Measurements from ENCODE around the gene FLT4.
A peak's percentile ranks its signal among the peaks of the same experiment; 100 is the strongest.

The FLT4 gene

DNA sequence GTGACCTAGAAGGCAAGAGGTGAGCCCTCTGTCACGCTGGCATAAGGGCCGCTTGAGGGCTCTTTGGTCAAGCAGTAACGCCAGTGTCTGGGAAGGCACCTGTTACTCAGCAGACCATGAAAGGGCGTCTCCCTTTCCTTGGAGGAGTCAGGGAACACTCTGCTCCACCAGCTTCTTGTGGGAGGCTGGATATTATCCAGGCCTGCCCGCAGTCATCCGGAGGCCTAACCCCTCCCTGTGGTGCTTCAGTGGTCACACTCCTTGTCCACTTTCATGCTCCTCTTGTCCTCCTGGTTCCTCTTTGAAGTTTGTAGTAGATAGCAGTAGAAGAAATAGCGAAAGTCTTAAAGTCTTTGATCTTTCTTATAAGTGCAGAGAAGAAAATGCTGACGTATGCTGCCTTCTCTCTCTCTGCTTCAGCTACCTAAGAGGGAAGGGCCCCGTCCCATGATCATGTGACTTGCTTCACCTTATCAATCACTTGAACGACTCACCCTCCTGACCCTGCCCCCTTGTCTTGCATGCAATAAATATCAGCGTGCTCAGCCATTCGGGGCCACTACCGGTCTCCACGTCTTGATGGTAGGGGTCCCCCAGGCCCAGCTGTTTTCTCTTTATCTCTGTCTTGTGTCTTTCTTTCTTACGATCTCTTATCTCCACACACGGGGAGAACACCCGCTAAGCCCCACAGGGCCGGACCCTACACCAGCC, 41.4 kb downstream of the FLT4 start:
- DNase-seq (ENCODE audit: low spot score), result no peak

DNA sequence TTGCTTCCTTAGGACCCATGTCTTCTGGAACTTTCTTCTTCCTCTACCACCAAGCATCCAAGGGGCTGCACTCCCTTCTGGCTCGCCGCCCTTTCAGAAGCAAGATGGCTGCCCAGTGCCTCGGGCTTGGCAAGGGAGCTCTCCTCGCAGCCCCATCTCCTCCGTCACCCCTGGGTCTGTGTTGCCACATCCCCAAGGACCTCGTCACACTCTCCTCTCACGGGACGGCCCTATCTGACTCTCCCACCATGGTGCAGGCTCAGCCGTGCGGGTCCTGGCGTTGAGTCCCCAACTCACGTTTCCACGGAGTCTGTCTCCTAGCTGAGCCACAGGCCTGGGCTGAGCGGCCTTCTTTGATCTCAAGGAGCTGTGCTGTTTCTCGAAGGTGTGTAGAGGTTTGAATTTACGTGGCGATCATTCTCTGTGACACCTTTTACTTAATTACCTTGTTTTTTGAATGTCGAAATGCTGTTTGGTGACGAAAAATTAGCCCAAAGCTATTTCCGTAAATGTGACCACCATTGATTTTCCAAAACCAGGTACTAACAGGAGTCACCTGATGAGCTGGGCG, 43.1 kb downstream of the FLT4 start:
- no peak for DNase-seq (ENCODE audit: low spot score)

DNA sequence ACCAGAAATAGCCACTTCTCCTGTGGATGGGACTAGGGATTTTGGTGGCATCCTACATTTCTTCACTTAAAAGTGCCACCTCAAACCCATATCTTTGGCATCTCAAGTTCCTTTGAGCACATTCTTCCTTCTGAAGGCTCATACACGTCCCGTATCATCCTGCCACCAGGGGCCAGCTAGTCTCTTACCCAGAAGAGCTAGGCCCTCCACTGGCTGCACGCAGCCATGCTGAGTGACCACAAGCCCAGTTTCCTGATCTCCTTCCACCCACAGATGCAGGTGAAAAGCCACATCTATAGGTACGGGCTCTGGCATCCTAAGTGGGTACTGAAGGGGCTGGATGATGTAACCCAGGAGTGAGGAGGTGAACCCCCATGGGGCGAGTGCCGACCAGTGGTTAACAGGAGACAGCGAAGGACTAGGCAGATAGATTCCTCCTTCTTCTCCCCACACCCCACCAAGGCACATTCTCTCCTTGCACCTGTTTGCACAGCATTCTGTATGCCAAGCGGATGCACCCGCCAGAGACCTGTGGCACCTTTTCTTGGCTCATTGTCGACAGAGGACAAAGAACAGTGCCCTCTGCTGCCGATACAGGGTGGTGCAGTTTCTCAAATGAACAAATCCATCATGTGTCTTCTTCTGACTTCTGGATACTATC, 43.7 kb downstream of the FLT4 start:
- DNase-seq (ENCODE audit: low spot score), result peak; percentile 57

DNA sequence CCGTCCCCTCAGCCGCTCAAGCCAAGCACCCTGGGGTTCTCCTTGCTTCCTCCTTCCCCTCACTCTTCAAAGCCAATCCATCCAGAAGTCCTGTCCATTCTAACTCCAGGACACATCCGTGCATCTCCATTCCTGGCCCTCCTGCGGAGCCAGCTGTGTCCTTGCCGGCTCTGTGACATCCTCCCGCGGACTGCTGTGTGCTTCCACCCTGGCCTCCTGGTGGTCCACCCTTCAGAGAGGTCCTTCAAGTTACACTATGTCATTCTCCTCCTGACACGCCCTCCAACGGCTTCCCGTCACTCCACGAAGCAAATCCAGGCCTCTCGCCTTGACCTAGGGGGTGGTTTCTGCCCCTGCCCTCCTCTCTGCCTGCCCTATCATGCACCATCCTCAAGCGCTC, 45.1 kb downstream of the FLT4 start:
- DNase-seq (ENCODE audit: low spot score), result no peak

GRCh38 chr5:180603076-180603594, 46.3 kb downstream of the FLT4 start:
- no peak for DNase-seq (ENCODE audit: low spot score)

DNA sequence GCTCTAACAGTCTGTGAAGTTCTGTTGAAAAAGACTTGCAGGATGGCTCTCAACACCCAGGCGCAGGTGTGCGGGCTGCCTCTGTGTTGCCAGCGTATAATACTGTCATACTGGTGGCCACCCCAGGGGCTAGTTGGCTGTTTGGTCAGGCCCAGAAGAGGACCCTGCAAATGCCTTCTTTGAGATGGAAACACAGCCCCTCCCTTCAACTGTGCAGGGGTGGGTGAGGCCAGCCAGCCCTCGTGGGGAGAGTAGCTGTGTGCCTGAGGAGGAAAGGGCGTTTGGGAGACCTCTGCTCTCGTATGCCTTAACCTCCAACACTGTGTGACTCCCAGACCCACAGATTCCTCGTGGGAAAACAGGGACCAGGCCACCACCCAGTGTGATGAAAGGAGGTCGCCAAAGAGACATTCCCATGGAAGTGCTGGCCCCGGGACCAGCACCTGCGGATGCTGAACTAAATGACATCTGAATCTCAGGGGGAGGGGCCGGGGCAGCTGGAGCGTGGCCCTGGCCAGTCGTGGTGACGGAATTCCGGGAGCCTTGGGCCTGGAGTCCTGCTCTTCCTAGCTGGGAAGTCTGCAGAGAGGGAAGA, 46.8 kb downstream of the FLT4 start:
- DNase-seq (ENCODE audit: low spot score), result no peak

- DNase-seq (ENCODE audit: low spot score), result no peak
These were observed 47.6 kb downstream of the FLT4 start for GRCh38 chr5:180601591-180602480.

DNA sequence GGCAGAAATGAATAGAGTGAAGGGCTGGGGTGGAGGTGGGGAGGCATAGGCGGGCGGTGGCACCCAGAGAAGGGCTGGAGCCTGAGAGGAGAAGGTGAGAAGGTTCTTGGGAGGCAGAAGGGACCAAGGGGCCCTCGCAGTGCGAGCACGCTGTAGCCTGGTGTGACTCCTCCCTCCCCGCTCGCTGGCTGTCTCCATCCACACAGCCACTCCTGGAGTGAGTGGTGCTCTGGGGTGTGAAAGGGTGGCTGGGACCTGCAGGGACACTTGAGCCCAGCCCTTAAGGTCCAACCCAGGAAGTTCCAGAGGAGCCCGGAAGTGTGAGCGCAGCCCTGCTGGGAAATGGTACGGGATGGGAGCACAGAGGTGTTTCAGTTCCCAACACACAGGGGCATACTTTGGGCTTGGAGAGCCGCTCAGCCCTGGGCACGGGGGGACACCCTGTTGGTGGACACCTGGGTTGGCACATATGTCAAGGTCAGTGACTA, 48.8 kb downstream of the FLT4 start:
- no peak for DNase-seq (ENCODE audit: low spot score)

- DNase-seq (ENCODE audit: low spot score), result no peak
These were observed 49.3 kb downstream of the FLT4 start for GRCh38 chr5:180599981-180600553.

GRCh38 chr5:180599590-180599914, 49.8 kb downstream of the FLT4 start:
- no peak for DNase-seq (ENCODE audit: low spot score)

GRCh38 chr5:180598797-180599589, 50.4 kb downstream of the FLT4 start:
- no peak for DNase-seq (ENCODE audit: low spot score)

- DNase-seq (ENCODE audit: low spot score), result no peak
These were observed 51.1 kb downstream of the FLT4 start for GRCh38 chr5:180598316-180598701.

- no peak for DNase-seq (ENCODE audit: low spot score)
These were observed 52.6 kb downstream of the FLT4 start for GRCh38 chr5:180596668-180597231.

GRCh38 chr5:180596115-180596667, 53.2 kb downstream of the FLT4 start:
- DNase-seq (ENCODE audit: low spot score), result no peak

DNA sequence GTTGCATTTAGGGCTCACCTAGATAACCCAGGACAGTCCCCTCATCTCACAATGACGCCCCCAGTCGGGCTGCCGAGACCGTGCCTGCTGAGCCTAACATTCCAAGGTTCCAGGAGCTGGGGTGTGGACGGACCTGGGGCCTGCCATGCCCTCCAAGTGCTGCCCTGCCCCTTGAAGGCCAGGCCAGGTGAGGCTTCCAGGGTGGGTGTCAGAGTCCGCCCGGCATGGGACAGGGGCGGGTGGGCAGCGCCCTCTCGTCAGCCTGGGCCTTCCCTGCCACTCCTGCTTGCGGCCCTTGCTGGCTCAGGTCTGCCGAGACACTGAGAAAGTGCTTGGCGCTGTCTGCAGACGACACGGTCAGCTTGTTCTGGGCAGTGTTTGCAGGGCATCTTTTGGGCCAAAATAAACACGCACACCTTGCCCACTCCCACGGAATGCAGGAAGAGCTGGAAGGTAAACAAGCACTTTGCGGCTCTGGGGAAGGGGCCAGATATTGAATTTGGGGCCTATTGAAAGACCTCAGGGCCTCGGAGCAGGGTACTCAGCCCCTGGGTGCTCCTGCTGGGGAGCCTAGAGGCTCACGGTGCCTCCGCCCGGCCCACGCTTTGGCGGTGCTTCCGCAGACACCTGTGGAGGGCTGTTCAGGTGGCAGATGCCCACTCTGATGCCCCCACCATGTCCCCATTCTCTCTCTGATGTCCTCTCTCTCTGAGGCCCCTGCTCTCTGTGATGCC, 53.9 kb downstream of the FLT4 start:
- DNase-seq (ENCODE audit: low spot score), result no peak

- DNase-seq (ENCODE audit: low spot score), result no peak
These were observed 54.4 kb downstream of the FLT4 start for GRCh38 chr5:180595046-180595379.

DNA sequence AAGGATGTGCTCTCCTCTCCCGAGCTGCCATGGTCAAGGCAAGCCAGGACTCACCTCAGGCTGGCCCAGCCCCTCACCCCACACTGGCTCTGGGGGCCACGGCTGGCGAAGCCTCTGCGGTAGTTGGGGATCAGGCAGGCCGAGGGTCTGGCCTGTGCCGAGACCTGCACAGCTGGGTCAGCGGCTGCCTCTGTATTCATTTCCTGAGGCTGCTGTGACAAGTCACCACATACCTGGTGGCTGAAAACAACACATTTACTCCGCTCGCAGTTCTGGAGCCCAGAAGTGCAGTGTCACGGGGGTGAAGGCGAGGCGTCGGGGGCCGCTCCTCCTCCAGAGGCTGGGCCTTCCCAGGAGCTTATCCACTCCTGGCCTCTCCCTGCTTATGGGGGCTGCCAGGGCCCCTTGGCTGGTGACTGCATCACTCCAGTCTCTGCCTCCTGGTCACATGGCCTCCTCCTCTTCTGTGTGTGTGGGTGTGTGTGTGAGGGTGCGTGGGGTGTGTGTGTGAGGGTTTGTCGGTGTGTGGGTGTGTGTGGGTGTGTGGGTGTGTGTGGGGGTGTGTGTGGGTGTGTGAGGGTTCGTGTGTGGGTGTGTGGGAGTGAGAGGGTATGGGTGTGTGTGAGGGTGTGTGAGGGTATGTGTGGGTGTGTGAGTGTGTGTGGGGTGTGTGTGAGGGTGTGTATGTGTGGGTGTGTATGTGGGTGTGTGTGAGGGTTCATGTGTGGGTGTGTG, 54.9 kb downstream of the FLT4 start:
- no peak for DNase-seq (ENCODE audit: low spot score)

GRCh38 chr5:180593446-180594206, 55.8 kb downstream of the FLT4 start:
- no peak for DNase-seq (ENCODE audit: low spot score)

All from cerebellar cortex (tissue), 1 donor.